NCI-H748 treated with DMSO at 0.1 percent for 48 hours (cell line): ENCODE measurements around the gene DNAJC28.
"Not testable (repeated sequence)": the region's sequence is repeated elsewhere in the genome, so short reads cannot be mapped to it uniquely, and the experiment has no call there.

Experiments
- DNase-seq: peaks from one replicate; lab custom pipeline; 2025; lab: John Stamatoyannopoulos, UW

DNAJC28 gene

GRCh38 chr21:33491373-33492102, at the start of gene DNAJC28:
TSS of gene DNAJC28 (minus strand) at chr21:33491716. CDS start at chr21:33489393, 2,323 bp downstream.
- peak; percentile 81 for DNase-seq

GRCh38 chr21:33541105-33541711, 49.7 kb upstream of the DNAJC28 start:
- no peak for DNase-seq

GRCh38 chr21:33540711-33541104, 49.2 kb upstream of the DNAJC28 start:
- no peak for DNase-seq

- DNase-seq = no peak
Observed at GRCh38 chr21:33539616-33540015, 48.1 kb upstream of the DNAJC28 start.

- DNase-seq = no peak
Observed at GRCh38 chr21:33537212-33537611, 45.7 kb upstream of the DNAJC28 start.

GRCh38 chr21:33531007-33531406, 39.5 kb upstream of the DNAJC28 start:
- no peak for DNase-seq

- DNase-seq = no peak
Observed at GRCh38 chr21:33522953-33523349, 31.4 kb upstream of the DNAJC28 start.

GRCh38 chr21:33522297-33522952, 30.9 kb upstream of the DNAJC28 start:
- DNase-seq = no peak

- no peak for DNase-seq
Observed at GRCh38 chr21:33518899-33519298, 27.4 kb upstream of the DNAJC28 start.

GRCh38 chr21:33514229-33514628, 22.7 kb upstream of the DNAJC28 start:
- DNase-seq = no peak

- DNase-seq = no peak
Observed at GRCh38 chr21:33512481-33512880, 21.0 kb upstream of the DNAJC28 start.

GRCh38 chr21:33511639-33512038, 20.1 kb upstream of the DNAJC28 start:
- DNase-seq = no peak

GRCh38 chr21:33510826-33511225, 19.3 kb upstream of the DNAJC28 start:
- DNase-seq = no peak

- DNase-seq = not testable (repeated sequence)
Observed at GRCh38 chr21:33507003-33507402, 15.5 kb upstream of the DNAJC28 start.

GRCh38 chr21:33505833-33506232, 14.3 kb upstream of the DNAJC28 start:
- no peak for DNase-seq

- no peak for DNase-seq
Observed at GRCh38 chr21:33496345-33496744, 4.8 kb upstream of the DNAJC28 start.

GRCh38 chr21:33495743-33496142, 4.2 kb upstream of the DNAJC28 start:
- DNase-seq = no peak

GRCh38 chr21:33493756-33494155, 2.2 kb upstream of the DNAJC28 start:
- no peak for DNase-seq

GRCh38 chr21:33492571-33492970, 1.1 kb upstream of the DNAJC28 start:
- DNase-seq = no peak

- peak; percentile 57 for DNase-seq
Observed at GRCh38 chr21:33490991-33491372, 534 bp downstream of the DNAJC28 start.

GRCh38 chr21:33488936-33489335, 2.6 kb downstream of the DNAJC28 start:
- DNase-seq = no peak

- no peak for DNase-seq
Observed at GRCh38 chr21:33487996-33488395, 3.5 kb downstream of the DNAJC28 start.

GRCh38 chr21:33481314-33481943, 10.1 kb downstream of the DNAJC28 start:
- DNase-seq = no peak
